HG03135 (cell line): Measurements from ENCODE around the gene ASPN.

ENCODE experiments used
- ATAC-seq: cut with Tn5 transposase; IDR thresholded peaks from one replicate; pipeline ENCODE4 v1.9.1; 2021; ENCODE audit warnings: mild to moderate bottlenecking, moderate library complexity; ENCODE audit not compliant: unreplicated experiment

The ASPN gene

DNA sequence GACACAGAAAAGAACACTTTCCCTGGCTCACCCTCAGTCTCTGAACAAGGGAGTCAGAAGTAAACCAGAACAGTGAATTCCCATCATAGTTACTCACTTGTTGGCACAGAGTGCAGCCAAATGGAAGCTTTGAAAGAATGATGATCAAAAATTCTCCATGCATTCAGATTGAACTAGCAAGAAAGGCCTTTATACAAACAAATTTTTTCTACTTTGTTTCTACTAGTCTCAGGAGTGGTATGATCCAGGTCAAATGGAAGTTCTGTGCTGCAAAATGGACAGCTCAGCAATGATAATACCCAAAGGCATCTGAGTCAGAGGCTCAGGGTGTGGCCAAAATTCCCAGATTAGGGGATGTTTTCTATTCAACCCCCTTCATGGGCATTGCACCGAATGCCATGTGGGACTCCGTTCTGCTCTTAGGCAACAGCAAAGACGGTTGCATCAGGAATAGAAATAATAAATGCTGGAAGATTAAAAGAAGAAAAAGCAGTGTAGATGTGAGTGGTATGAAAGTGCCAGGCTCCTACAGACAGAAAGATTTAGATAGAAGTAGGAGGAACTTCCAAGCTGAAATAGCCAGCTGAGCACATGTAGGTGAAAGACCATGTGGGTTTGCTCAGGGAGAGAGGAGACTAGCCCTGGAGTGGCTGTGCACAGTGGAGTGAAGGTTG is 24.0 kb upstream of the ASPN start:
- no peak for ATAC-seq

DNA sequence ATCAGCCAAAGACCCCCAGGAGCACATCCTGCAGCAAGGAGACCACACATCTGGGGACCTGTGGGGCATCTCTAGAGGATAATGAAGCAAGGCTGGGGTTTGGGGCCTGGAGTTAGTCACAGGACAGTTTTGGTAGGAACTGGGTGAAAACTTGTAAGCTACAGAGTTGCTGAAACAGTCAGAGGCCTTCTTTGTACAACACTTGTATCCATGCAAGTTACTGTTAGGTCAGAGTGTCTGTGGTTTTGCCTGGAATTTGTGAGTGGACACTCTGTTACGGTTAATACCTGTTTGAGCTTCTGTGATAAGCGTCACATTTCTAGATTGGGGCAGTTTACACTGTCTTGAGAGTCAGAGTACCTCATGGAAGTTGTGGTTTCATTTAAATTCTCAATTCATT is 22.6 kb upstream of the ASPN start:
- no peak for ATAC-seq

DNA sequence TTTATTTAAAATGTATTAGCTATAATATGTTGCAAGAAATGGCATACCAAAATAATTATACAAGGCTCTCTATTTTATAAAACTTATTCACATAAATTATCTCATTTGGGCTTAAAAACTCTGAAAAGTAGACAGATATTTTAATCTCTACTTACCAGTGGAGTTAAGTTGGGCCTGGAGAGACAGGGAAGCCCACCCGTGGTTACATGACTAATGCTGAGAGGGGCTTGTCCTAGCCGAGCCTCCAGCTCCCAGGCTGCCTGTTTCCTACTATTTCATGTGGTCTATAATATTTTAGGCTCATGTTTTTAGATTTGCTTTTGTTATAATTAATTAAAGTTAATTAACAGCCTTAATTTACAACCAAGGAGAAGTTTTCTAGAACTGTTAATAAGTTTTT is 20.9 kb upstream of the ASPN start:
- no peak for ATAC-seq

DNA sequence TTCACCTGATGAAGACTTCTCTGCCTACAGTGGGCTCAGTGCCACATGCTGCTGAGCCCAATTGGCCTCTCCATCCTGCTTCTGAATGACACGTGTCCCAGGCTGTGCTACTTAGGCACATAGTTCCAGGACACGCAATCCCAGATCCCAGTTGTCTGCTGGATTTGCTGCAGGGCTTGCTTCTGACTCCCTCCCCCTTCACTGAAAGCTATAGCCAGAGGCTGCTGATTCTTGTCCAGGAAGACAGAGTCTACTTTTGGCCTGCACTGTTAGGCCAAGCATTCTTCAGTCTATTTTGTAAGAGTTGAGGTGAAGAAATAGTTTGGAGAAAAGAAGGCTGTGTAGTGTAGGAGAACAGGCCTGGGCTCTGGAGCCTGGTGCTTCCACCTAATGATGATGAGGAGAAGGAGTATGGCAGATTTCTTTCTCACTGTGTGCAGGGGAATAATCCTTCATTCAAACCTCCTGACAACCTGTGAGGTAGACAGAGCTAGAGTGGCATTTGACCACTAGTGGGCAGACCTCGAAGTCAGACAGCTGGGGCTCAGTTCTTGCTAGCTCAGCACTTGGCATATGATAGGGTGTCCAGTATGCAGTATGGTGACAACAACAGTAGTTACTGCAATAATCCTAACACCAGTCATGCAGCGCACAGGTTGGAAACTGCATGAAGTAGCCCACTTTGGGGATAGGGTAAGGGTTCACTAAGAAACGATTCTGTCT is 19.5 kb upstream of the ASPN start:
- ATAC-seq = no peak

DNA sequence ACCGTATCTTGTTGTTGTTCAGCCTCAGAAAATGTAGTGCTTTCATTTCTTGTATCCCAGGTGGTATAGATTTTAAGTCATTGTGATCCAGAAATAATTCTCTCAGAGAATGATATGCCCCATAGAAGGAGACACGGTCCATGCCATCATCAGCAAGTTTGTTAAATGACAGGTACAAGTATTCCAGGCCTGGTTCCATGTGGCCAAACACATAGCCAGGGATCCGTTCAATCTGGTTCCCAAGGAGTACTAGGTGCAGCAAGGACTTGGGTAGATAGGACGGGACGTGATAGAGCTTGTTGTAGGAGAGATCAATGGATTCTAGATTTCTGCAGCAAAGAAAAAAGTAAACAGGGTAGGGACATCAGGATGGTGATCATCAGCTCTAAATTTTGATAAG is 18.4 kb upstream of the ASPN start:
- ATAC-seq = no peak

DNA sequence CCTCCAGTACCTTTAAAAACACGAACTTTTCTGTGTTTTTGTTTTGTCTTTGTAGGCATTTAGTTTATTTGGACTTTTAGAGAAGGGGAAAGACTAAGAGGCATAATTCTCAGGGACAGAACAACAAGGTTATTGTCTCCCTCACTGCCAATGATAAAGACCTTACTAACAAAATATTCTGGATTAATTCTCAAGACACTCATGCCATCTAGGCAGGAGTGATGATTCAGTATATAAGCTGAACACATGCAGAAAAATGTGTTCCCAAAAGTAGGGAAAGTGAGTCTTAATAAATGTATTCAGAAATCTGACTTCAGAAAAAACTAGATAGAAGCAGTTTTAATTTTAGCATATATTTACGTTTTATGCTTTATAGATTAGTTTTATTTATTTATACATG is 17.4 kb upstream of the ASPN start:
- ATAC-seq = no peak

DNA sequence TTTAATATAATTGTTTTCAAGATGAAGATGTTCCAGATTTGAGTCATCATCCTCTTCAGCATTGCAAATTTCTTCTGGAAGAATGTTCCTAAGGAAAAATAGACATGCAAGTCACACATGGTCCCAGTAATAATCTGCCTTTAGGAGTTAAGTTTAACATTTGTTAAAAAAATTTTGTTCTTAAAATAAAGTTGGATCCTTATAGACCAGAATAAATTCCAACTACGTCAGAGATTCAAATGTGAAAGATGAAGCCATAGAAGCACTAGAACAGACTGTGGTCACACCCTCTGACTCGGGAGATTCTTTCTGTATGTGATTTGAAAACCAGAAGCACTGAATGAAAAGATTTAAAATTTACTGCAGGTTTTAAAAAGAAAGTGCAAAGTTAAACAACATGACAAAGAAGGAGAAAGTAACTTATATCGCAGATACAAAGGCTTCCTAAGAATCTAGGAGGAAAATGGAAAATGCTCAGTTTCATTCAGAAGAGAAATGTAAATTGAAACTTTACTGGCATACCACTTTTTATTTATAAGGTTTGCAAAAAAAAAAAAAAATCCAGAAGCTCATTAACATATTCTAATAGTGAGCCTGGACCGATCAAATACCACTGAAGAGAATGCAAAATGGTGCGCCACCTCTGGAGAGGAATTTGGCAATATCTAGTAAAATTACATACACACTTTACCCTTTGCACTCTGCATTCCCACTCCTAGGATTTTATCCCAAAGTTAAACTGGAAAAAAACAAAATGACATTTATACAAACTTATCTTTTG is 14.3 kb upstream of the ASPN start:
- ATAC-seq = no peak

DNA sequence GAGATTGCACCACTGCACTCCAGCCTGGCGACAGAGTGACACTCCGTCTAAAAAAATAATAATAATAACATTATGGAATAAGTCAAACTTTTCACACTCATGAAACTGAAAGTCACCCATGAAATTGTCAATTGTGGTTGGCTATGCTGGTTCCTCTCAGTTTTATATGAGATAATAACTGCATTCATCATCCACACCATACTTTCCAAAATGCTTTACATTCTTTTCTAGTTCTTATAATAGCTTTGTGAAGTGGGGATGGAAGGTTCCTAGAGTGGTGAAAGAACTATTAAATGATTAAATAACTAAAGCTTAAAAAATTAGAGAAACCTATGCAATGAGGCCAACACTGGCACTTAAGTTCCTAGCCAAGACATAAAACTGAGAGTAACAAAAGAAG is 12.6 kb upstream of the ASPN start:
- ATAC-seq = no peak

DNA sequence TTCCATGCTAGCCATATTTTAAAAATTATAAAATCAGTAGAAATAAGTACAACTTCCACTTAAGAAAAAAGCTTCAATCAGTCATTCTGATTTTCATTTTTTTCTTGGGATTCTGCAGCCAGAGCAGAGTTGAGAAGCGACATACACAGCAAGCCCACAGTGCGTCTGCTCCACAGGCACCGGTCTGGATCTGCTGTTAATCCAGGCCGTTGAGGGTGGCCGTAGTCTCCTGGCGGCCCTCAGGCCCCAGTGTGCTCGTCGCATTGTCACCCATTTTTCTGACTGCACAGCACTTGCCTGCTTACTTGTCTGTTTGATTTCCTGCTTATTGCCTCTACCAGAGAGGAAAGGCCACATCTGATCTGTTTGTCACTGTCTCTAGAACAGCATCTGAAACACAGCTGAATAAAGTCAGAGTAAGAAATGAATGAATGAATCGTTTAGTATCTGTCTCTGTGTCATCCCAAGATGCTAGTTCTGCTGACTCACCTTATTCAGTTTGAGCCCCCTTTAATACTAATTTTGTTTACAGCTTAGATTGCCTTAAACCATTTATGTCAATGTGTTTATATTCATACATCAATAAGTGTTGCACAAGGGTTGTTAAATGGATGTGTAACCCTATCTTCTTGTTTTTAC is 11.6 kb upstream of the ASPN start:
- no peak for ATAC-seq

DNA sequence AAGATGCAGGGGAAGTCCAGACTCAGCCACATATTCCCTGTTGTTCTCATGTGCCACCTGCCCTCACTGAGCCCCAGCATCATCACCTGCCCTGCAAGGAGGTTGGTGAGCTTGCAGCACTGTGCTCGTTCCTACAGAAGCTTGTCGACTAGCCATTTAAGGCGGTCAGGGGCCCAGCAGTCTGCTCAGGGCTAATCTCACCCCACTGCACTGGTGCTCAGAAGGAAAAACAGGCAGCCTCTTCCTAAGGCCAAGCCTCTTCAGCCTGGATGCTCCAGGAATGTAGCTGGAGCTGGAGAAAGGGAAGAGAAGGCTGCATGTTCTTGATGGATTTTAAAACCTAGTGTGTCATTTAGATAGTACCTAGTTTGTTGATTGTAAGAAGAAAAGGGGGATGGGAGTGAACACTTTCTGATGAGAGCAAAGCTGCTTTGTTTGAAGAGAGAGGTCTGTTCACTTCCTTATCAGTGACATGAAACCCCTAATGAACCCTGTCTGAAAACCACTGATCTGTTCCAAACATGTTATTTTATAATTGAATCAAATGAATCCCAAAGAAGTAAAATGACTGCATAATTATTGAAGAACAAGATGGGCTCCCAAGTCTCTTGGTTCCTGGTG is 10.6 kb upstream of the ASPN start:
- no peak for ATAC-seq

DNA sequence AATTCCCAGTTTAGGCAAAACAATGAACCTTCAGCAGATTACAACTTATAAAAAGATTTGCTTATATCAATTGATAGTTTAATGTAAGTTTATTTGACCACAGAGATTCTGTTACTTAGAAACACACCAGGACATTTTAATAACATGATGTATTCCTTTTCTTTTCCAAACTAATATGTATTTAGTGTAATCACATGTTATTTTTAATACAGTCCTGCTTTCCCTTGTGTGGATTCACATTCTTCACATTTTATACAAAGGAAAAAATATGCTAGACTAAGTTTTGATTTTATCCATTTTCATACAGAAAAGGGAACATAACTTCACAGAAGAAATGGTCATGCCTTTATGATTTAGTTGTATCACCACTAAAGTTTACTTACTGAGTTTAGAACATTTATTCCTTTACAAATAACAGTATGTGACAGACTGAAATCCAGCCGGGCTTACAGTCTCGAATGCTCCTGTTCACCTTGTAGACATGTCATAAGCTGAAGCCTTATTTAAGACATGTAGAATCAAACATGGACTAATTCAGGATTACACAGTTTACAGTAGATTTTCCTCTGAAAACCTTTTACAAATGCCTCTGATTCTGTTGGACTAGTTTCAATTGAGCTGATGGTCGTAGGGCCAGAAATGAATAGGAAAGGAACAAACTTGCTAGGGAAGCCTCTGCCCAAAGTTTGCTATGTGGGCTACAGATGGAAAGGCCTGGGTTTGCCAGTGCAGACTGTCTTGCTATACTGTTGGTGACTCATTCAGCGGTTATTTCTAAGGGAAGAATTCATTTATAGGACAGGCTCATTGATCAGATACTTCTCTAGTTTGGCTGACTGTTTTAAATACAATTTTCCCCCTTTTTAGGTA is 6.6 kb upstream of the ASPN start:
- no peak for ATAC-seq

DNA sequence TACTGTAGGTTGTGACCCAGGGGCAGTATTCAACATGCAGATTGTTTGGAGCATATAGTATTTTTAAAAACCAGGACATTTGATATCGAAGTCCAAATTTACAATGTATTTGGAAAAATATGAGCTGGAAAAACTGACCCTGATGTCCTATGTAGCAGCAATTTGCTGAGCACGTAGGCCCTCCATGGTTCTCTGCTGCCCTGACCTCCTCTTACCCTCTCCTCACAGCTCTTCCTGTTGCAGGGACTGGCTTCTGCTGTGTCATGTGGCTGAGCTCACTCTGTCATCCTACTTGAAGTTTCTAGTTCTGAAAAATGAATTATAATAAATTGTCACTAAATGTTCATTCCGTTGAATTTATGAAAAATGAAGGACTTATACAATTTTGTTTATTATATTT is 4.1 kb upstream of the ASPN start:
- no peak for ATAC-seq

DNA sequence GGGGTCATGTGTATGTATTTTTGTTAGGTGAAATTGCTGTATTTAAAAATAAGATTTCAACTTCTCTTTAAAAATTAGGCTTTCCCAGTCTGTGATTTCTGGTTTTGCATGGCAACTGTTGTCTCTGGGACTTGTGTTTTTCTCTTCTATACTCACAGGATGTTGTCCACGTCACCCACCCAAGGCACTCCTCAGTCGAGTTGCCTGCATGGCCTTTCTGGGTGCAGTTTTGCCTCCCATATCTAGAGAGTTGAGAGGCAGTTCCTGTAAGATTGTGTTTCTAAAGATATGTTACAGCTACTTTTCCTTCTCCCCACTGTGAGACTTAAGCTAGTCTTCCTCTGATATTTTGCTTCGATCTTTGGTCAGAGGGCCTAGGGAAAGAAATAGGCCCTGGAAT is 2.3 kb upstream of the ASPN start:
- no peak for ATAC-seq

DNA sequence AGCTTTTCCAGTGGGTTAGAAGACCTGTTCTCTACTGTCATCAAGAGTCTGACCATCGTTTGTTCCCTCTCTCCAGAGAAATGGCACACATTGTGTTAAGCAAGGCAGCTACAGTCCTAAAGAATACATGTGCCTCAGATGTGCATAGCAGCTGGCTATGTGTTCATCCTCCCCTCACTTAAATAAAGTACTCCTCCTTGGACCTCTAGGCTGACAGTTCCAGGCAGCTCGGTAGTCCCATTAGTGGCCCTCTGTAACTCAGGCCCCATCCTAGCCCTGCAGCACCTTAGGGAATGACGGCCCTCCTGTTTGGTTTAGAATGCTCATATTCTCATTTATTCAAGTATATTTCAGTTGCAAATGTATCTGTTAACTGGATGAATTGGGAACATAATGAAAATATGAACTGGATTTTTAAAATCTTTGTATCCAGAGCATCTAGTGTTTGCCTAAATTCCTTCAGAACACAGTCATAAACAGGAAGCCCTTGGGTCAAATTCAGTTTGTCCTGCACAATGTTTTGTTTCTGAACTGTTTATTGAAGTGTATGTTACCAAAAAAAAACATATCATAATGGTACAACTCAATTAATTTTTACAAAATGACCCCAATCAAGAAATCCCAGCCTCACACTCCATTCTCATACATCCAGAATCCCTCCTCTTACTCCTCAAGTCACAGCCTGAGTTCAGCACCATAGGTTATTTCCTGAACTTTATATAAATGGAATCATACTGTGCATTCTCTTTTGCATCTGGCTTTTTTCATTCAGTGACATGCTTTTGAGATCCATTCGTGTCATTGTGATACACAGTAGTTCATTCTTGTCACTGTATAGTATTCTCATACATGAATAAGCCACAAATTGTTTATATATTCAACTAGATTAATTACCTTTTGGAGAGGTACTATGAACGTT is 1.6 kb upstream of the ASPN start:
- ATAC-seq = no peak

DNA sequence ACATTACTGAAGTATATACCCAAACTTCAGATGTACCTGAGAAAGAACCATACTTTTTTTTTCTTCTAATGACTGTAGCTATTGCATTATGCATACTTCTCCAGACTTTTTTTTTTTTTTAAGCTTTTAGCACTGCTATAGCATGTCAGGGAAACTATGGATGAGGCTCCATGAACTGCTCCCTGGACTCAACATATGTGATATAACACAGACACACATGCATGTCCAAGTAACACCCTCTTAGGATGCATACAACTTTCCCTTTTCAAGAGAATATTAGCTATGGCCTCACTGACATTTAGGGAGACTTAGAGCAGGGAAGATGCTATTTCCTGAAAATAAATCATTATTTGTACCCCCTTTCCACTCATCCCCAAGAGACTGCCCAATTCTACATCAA is 499 bp upstream of the ASPN start:
- no peak for ATAC-seq

DNA sequence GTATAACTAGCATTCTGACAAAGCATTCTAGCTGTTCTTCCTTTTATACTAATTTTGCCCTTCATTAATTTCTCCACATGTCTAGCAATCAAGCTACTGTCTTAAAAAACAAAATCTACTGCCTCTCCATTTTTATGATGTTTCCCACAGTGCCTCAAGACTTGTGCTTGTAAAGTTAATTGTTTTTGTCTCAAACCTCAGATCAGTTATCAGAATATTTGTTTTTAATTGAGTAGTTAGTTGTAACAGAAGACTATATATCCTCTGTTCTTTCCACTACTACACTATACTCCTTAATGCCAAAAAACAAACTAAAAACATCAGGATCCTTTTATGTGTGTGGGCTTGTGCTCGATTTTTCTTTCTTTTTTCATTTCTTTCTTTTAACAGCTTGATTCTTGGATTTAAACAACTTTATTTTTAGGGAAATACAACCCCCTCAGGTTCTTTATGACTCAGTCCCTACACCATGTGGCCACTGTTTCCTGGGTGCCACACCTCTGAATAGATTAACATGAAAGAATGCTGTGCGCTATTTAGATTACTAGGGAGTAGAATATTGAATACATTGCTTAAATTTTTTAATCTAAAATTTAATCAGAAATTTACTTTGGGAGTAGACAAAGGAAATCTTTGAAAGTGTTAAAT is 1.2 kb downstream of the ASPN start:
- no peak for ATAC-seq

DNA sequence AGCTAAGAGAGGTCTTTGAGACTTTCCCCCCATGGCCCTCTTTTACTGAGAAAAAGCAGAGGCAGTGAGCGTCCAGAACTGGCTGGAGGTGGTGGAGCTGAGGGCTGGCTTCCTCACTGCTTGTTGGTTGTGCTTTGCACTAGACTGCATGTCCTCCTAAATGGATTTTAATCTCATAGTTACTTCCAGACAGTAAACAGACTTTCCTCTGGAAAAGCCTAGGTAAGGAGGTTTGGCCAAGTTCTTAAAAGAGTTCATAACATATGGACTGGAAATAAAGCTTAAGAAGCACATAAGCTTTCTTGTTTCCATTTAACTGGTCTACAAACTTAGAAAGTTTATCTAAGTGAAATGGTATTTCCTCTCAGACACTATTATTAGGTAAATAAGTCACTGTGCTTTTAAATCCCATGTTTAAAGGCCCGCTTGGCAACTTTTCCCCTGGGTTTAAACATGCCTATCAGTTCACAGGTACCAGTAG is 2.0 kb downstream of the ASPN start:
- no peak for ATAC-seq

DNA sequence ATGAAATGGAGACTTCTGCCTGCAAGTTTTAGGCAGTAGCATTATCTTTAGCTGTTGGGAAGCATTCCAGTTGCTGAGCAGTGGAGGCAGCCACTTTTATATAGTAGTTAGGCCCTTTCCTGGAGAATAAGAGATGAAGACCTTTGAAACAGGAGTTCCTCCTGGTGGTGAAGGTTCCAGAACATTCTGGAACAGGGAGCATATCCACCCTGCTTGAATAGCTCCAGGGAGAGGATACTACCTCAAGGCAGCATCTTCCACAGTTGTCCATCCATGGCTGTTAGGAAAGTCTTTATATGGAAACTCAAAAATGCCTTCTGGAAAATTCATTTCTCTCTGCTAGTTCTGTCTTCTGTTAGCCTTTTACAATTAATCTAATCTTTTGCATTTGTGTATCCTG is 3.0 kb downstream of the ASPN start:
- ATAC-seq = no peak

DNA sequence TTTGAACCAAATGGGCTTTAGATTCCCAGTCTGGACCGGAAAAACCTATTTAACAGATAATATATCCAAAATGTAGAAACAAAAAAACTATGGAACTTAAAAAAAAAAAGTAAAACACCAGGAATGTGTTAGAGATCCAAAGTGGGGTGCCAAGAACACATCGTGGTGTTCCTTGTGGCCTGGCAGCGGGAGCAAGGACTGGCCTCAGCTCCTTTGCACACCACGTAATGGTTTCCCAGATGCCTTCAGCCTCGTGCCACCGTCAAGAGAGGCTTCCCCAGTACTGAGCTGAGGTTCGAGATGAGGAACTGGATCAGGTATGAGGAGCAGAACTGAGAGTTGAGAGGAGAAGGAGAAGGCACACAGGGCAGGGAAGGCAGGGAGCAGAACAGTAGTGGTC is 3.5 kb downstream of the ASPN start:
- ATAC-seq = no peak
